Inflammatory macrophage treated with lipopolysaccharide for 4 hours (primary cell): ENCODE data around the gene CERT1.
"Not testable (repeated sequence)": the region's sequence is repeated elsewhere in the genome, so short reads cannot be mapped to it uniquely, and the experiment has no call there.

Experiments
- DNase-seq: peaks from one replicate; pipeline ENCODE4 v3.0.0-alpha.2; 2020

CERT1 gene

GRCh38 chr5:75338408-75338807 lies 173.0 kb downstream of the CERT1 start:
- no peak for DNase-seq

- DNase-seq, result peak; percentile 23
Measured at GRCh38 chr5:75337366-75338021, 173.9 kb downstream of the CERT1 start.

- DNase-seq, result peak; percentile 100
Measured at GRCh38 chr5:75336615-75337336, 174.7 kb downstream of the CERT1 start, which contains the start of gene HMGCR. Gene HMGCR, plus strand, starts transcription at chr5:75337220. Its CDS starts 5,386 bp downstream, at chr5:75342606.

- DNase-seq, result peak; percentile 80
Measured at GRCh38 chr5:75335952-75336614, 175.3 kb downstream of the CERT1 start.

GRCh38 chr5:75335486-75335885 lies 175.9 kb downstream of the CERT1 start:
- DNase-seq, result no peak

- DNase-seq, result not testable (repeated sequence)
Measured at GRCh38 chr5:75334413-75334812, 177.0 kb downstream of the CERT1 start.

GRCh38 chr5:75333759-75334158 lies 177.7 kb downstream of the CERT1 start:
- DNase-seq, result not testable (repeated sequence)

GRCh38 chr5:75331095-75332090 lies 180.0 kb downstream of the CERT1 start:
- DNase-seq, result no peak

GRCh38 chr5:75330404-75330803 lies 181.0 kb downstream of the CERT1 start:
- no peak for DNase-seq
